OCI-LY3 (cell line): ENCODE measurements around the gene PLXNC1.

Source experiments
- CTCF ChIP-seq: fragments of 200-600, 300-600 bp; sonication (generic); IDR thresholded peaks from 2 replicates; pipeline ENCODE4 v1.5.1; 2014; ENCODE audit warnings: antibody characterized with exemption, low read length, low read depth
- EZH2phosphoT487 ChIP-seq: fragments of 200-600 bp; shearing (Covaris generic); IDR thresholded peaks from 2 replicates; pipeline ENCODE4 v1.6.1; 2018; ENCODE audit warnings: antibody characterized with exemption, mixed run types, low read depth

DNA sequence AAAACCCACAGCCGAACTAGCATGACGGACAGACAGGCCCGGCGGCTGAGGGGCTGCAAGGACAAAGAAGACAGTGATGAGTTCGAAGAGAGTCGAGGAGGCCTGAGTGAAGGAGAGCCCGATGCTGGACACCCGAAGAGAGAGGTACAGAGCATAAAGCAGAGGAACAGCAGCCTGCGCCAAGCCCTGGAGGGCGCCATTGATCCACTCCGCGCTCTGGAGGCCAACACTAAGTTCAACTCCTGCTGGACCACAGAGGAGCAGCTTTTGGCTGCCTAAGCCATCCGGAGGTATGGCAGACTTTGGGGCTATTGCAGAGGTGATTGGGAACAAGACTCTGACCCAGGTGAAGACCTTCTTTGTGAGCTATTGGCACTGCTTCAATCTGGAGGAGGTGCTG lies 7.8 kb upstream of the PLXNC1 start:
- TF ChIP-seq CTCF (peak; percentile 54), EZH2phosphoT487 (no peak)
